ENCODE measurements around the gene PSME3. TPM values are rescaled to one million over a fixed set of nuclear protein-coding genes. Genes with fewer than 3 reads are reported as not detected.
"Not testable (repeated sequence)": the region's sequence is repeated elsewhere in the genome, so short reads cannot be mapped to it uniquely, and the experiment has no call there.

The PSME3 gene
- total RNA-seq, 1 donor from 2014 or later, result 70.0 TPM

GRCh38 chr17:42868338-42868737 lies 35.1 kb downstream of the PSME3 start:
- Histone ChIP-seq H3K4me1 (peaks cover 7% of the 10 kb centered on the region), H3K27me3 (no peaks in the 10 kb centered on the region), H3K9me3 (no peaks in the 10 kb centered on the region), H3K4me3 (no peak overlapping the region), H3K36me3 (no peaks in the 10 kb centered on the region), H3K27ac (no peak overlapping the region)
- TF ChIP-seq POLR2AphosphoS5 (IDR thresholded peaks at IDR 0.05; ENCODE audit: insufficient read depth in 1 of 2, low read depth in 1 of 2) (no peak), POLR2A (IDR thresholded peaks at IDR 0.05) (no peak), CTCF (IDR thresholded peaks at IDR 0.05) (no peak)
- intact Hi-C loops (cut with DNase I), result no loop called here
- no peak for DNase-seq (ENCODE audit: extremely low spot score in 2 of 2)

- no peaks in the 10 kb centered on the region for H3K36me3 ChIP-seq
- H3K27me3 ChIP-seq, result no peaks in the 10 kb centered on the region
- no peak for DNase-seq (ENCODE audit: extremely low spot score in 2 of 2)
- H3K27ac ChIP-seq, result no peak overlapping the region
- H3K9me3 ChIP-seq, result no peaks in the 10 kb centered on the region
- intact Hi-C loops (cut with DNase I), result no loop called here
- H3K4me1 ChIP-seq, result no peaks in the 10 kb centered on the region
- TF ChIP-seq CTCF (IDR thresholded peaks at IDR 0.05) (no peak), POLR2AphosphoS5 (IDR thresholded peaks at IDR 0.05; ENCODE audit: insufficient read depth in 1 of 2, low read depth in 1 of 2) (no peak), POLR2A (IDR thresholded peaks at IDR 0.05) (no peak)
- H3K4me3 ChIP-seq, result no peak overlapping the region
Measured at GRCh38 chr17:42871647-42872046, 38.5 kb downstream of the PSME3 start.

- DNase-seq (ENCODE audit: extremely low spot score in 2 of 2), result no peak
- Histone ChIP-seq H3K9me3 (no peaks in the 10 kb centered on the region), H3K36me3 (no peaks in the 10 kb centered on the region), H3K4me1 (no peaks in the 10 kb centered on the region), H3K4me3 (no peak overlapping the region), H3K27me3 (no peaks in the 10 kb centered on the region), H3K27ac (no peak overlapping the region)
- intact Hi-C loops (cut with DNase I), result no loop called here
- TF ChIP-seq CTCF (IDR thresholded peaks at IDR 0.05) (no peak), POLR2AphosphoS5 (IDR thresholded peaks at IDR 0.05; ENCODE audit: insufficient read depth in 1 of 2, low read depth in 1 of 2) (no peak), POLR2A (IDR thresholded peaks at IDR 0.05) (no peak)
Measured at GRCh38 chr17:42872251-42872965, 39.2 kb downstream of the PSME3 start.

DNA sequence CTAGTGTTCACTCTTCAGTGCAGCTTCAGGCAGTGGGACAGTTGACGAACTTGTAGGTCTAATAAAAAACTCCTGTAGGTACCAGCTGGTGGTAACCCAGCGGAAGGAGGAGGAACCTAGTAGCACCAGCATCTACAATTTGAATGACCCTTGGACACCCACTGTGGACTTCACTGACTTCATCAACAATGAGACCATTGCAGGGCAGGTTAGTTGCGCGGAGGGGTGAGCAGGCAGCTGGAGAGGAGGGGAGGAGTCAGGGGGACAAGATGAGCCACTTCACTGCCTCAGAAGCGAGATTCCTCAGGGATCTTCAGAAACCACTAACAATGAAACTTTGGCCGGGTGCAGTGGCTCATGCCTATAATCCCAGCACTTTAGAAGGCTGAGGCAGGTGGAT lies 40.1 kb downstream of the PSME3 start:
- intact Hi-C loops (cut with DNase I), result no loop called here
- H3K4me3 ChIP-seq, result no peak overlapping the region
- no peak for DNase-seq (ENCODE audit: extremely low spot score in 2 of 2)
- no peaks in the 10 kb centered on the region for H3K4me1 ChIP-seq
- no peaks in the 10 kb centered on the region for H3K9me3 ChIP-seq
- no peaks in the 10 kb centered on the region for H3K27me3 ChIP-seq
- H3K27ac ChIP-seq, result no peak overlapping the region
- no peaks in the 10 kb centered on the region for H3K36me3 ChIP-seq
- TF ChIP-seq CTCF (IDR thresholded peaks at IDR 0.05) (no peak), POLR2A (IDR thresholded peaks at IDR 0.05) (no peak), POLR2AphosphoS5 (IDR thresholded peaks at IDR 0.05; ENCODE audit: insufficient read depth in 1 of 2, low read depth in 1 of 2) (no peak)

GRCh38 chr17:42873932-42874695 lies 40.9 kb downstream of the PSME3 start:
- intact Hi-C loops (cut with DNase I); H3K27me3 ChIP-seq; H3K9me3 ChIP-seq; H3K27ac ChIP-seq; DNase-seq (ENCODE audit: extremely low spot score in 2 of 2); H3K36me3 ChIP-seq; H3K4me3 ChIP-seq; H3K4me1 ChIP-seq: not testable (repeated sequence)

Measured in vagina (tissue), 2 donors.